Left lung (tissue), 10 donors: Measurements from ENCODE around the gene SYT8. TPM values are rescaled to one million over a fixed set of nuclear protein-coding genes. Genes with fewer than 3 reads are reported as not detected.

Experiments used
- ATAC-seq: fragments of 200-7000 bp; cut with Tn5 transposase; one replicate; pipeline ENCODE4 v1.9.1; 2020; ENCODE audit warnings: moderate library complexity
- DNase-seq, 4 donors: peaks; one replicate each; pipeline ENCODE4 v3.0.0-alpha.2; 2013 to 2020
- H3K27ac ChIP-seq, 2 donors: fragments of 200-600 bp; sonication (generic) in 1 of 2; one replicate each; pipeline versions ENCODE4 v1.5.0 to v1.8.0; 2020 to 2021
- H3K27me3 ChIP-seq, 2 donors: fragments of 200-600 bp; sonication (generic) in 1 of 2; one replicate each; pipeline versions ENCODE4 v1.5.0 to v1.8.0; 2020 to 2021
- H3K36me3 ChIP-seq, 2 donors: fragments of 200-600 bp; sonication (generic) in 1 of 2; one replicate each; pipeline versions ENCODE4 v1.5.0 to v1.8.0; 2020 to 2021
- H3K4me1 ChIP-seq, 2 donors: fragments of 200-600 bp; one replicate each; pipeline ENCODE4 v1.8.0; 2021
- H3K4me3 ChIP-seq, 2 donors: fragments of 200-600 bp; sonication (generic) in 1 of 2; one replicate each; pipeline versions ENCODE4 v1.5.0 to v1.8.0; 2020 to 2021; ENCODE audit warnings: mild to moderate bottlenecking in 1 of 2
- H3K9me3 ChIP-seq, 2 donors: fragments of 200-600 bp; sonication (generic) in 1 of 2; one replicate each; pipeline versions ENCODE4 v1.5.0 to v1.8.0; 2020 to 2021
- intact Hi-C, 2 donors: fragments of 100-400 bp; cut with DNase I; formaldehyde crosslinking; loops; one replicate each; pipeline versions ENCODE4 v1.11.2 to v1.14.2; 2022
- polyA plus RNA-seq, 6 donors: library from polyadenylated mRNA; unstranded; fragments of 120-200 nt; gene quantifications; one replicate each; pipeline ENCODE4 v1.2.1, GENCODE V29; 2013; ENCODE audit not compliant: insufficient read length in 6 of 6
- total RNA-seq, 2 donors: library from RNA; stranded (reverse); fragmentation: NEBNext Ultra II Directional; extraction: Animal tissue kit (Norgen Biotek cat#: 25700); gene quantifications; one replicate each; pipeline ENCODE4 v1.2.1, GENCODE V29; 2021
- TF ChIP-seq, protein P1 (sequence below), 2 donors: fragments of 200-600 bp; sonication (generic) in 1 of 2; IDR thresholded peaks; one replicate each; pipeline versions ENCODE4 v1.5.0 to v1.8.0; 2021; ENCODE audit warnings: antibody characterized with exemption in 2 of 2
- donor health status: DM: no; HTN: yes; CAD: no.
- donor health status: DM: no; HTN: no; CAD: no.

Gene SYT8
- total and polyA plus RNA-seq, 8 donors, result 0.21 to 8.8 (median 1.1) TPM

GRCh38 chr11:1851468-1852180 lies 16.8 kb downstream of the SYT8 start:
- DNase-seq (peak in 1 of 4 donors; percentile 66), ATAC-seq (no peak)
- Histone ChIP-seq H3K9me3 (no peaks in the 10 kb centered on the region), H3K4me3 (no peak overlapping the region), H3K4me1 (peaks cover 0 to 89% of the 10 kb centered on the region in 2 donors), H3K36me3 (no peaks in the 10 kb centered on the region), H3K27me3 (no peaks in the 10 kb centered on the region), H3K27ac (peak overlapping the region; percentile 72 to 97)
- TF ChIP-seq, protein P1, sequence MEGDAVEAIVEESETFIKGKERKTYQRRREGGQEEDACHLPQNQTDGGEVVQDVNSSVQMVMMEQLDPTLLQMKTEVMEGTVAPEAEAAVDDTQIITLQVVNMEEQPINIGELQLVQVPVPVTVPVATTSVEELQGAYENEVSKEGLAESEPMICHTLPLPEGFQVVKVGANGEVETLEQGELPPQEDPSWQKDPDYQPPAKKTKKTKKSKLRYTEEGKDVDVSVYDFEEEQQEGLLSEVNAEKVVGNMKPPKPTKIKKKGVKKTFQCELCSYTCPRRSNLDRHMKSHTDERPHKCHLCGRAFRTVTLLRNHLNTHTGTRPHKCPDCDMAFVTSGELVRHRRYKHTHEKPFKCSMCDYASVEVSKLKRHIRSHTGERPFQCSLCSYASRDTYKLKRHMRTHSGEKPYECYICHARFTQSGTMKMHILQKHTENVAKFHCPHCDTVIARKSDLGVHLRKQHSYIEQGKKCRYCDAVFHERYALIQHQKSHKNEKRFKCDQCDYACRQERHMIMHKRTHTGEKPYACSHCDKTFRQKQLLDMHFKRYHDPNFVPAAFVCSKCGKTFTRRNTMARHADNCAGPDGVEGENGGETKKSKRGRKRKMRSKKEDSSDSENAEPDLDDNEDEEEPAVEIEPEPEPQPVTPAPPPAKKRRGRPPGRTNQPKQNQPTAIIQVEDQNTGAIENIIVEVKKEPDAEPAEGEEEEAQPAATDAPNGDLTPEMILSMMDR (IDR thresholded peaks at IDR 0.05), result no peak
- intact Hi-C loops, result no loop called here

GRCh38 chr11:1852271-1852876 lies 17.6 kb downstream of the SYT8 start:
- intact Hi-C loops, result no loop called here
- Histone ChIP-seq H3K4me1 (peaks cover 0 to 96% of the 10 kb centered on the region in 2 donors), H3K27me3 (no peaks in the 10 kb centered on the region), H3K36me3 (no peaks in the 10 kb centered on the region), H3K27ac (peak overlapping the region; percentile 59 to 97), H3K9me3 (no peaks in the 10 kb centered on the region), H3K4me3 (peak overlapping the region in 1 of 2 donors; percentile 49)
- ATAC-seq (no peak), DNase-seq (peak in 1 of 4 donors; percentile 71)
- TF ChIP-seq, protein P1 (IDR thresholded peaks at IDR 0.05), result no peak

DNA sequence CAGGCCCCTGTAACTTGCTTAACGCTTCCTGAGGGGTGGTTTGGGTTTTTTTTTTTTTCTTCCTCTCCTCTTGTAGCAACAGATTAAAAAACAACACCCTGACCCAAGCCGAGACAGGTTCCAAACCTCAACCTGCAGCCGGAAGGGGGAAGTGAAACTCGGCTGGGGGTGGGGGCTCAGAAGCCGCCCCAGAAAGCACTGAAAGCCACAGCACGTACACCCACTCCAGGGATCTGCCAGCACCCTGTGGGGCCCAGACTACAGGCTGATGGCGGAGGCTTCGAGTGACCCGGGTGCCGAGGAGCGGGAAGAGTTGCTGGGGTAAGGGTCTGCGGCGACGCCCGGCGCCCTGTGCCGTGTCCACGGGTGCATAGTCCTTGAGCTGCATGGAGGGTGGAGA lies 18.1 kb downstream of the SYT8 start, which contains the start of gene LSP1:
TSS of gene LSP1 (plus strand) at position 208 of the 400 bp plus-strand sequence. CDS start at position 269, 61 bp downstream.
- H3K9me3 ChIP-seq, result no peaks in the 10 kb centered on the region
- peak; percentile 34 for ATAC-seq
- peak within 1 kb of the TSS; percentile 59 to 97 for H3K27ac ChIP-seq
- H3K36me3 ChIP-seq, result no peaks in the 10 kb centered on the region
- TF ChIP-seq, protein P1 (IDR thresholded peaks at IDR 0.05), result no peak
- intact Hi-C loops, result no loop called here
- H3K4me1 ChIP-seq, result peaks cover 0 to 96% of the 10 kb centered on the region in 2 donors
- DNase-seq, result peak in 2 of 4 donors; percentile 69 to 88
- H3K4me3 ChIP-seq, result peak within 1 kb of the TSS in 1 of 2 donors; percentile 49
- H3K27me3 ChIP-seq, result no peaks in the 10 kb centered on the region

- peaks cover 0 to 96% of the 10 kb centered on the region in 2 donors for H3K4me1 ChIP-seq
- peak in 1 of 4 donors; percentile 81 for DNase-seq
- H3K27ac ChIP-seq, result peak overlapping the region; percentile 26 to 97
Observed at GRCh38 chr11:1853376-1854131, 18.8 kb downstream of the SYT8 start.

More at GRCh38 chr11:1853376-1854131, 18.8 kb downstream of the SYT8 start:
- Histone ChIP-seq H3K36me3 (no peaks in the 10 kb centered on the region), H3K4me3 (peak overlapping the region in 1 of 2 donors; percentile 49), H3K27me3 (no peaks in the 10 kb centered on the region), H3K9me3 (no peaks in the 10 kb centered on the region)
- TF ChIP-seq, protein P1 (IDR thresholded peaks at IDR 0.05), result no peak
- no peak for ATAC-seq
- intact Hi-C loops, result no loop called here
